MV-4-11 (cell line): ENCODE data around the gene SLC25A21.

Source experiments
- DNase-seq: peaks from one replicate; lab custom pipeline; 2025; lab: John Stamatoyannopoulos, UW

SLC25A21 gene

GRCh38 chr14:36661506-36662257 is 510.7 kb downstream of the SLC25A21 start, which contains the start of gene PAX9:
Gene PAX9, plus strand, starts transcription at chr14:36661860. Its CDS starts 230 bp downstream, at chr14:36662090.
- no peak for DNase-seq

DNA sequence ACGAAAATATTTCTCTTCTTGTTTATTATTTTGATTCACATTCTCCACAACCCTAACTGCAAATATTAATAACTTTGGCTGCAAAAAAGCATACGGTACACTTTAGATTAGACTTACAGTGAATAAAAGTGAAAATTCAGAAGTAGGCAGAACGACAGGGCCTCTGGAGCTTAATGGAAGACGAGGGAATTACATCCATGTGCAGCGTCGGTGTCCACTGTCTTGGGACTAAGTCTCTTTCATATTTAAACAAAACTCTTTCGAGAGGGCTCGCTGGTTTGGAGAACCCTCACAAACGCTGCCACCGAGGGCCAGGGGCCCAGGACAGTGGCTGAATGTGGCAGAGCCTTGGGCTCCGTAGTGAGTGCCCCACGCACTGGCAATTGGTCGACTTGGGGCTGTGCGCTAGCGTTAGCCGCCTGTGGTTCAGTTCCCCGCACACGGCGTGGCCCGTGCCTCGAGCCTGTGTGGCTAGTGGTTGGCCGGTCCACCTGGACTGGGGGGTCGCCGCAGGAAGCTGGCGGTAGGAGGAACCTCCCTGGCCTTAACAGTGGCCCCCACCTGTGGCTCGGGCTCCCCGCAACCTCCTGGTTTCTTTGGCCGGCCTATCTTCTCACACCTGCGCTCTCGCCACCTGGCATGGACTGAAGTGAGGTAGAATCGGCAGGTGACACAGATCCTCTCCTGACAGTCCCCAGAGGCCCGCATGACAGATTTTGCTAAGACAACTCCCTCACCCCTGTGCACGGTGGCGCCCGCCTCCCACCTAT is 511.5 kb downstream of the SLC25A21 start:
- no peak for DNase-seq

GRCh38 chr14:36659822-36660735 is 512.3 kb downstream of the SLC25A21 start:
- no peak for DNase-seq

- DNase-seq: no peak
These were observed 513.2 kb downstream of the SLC25A21 start for GRCh38 chr14:36659010-36659821.

DNA sequence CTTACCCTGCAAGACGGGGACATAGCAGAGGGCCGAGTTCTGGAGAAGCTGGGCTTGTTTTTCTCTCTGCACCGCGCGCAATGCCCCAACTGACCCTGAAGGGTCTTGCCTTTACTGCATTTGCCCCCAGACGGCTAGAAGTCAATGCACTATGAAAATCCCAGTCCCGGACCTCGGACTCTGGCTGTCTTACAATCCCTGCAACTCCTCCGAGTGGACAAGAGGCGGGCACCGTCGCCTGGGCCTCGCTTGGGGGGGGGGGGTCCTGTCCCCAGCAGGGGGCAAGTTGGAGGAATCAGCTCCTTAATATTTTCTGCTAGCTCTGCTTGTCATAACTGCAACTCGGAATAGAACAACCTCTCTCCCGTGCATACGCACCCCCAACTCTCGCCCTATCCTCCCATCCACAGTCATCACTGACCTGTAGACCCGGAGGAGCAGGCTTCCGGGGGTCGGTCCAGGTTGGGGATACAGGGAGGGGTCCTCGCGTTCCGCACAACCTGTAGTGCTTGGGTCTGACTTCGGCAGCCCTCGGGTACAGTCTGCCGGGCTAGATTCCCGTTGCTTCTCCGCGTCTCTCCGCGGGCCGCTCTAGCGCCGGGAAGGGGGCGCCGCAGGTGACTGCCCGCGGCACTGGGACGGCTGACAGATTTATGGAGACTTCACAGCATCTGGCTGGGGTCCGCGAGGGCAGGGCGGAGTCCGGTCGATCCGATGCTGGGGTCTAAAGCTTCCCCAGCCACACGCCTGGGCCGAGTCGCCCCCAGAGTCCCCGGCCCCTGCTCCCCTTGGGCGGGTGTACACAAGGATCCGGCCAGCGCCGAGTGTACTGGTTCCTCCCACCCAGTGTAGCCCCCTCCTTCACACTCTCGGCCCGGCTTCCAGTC is 514.0 kb downstream of the SLC25A21 start:
- DNase-seq: no peak

GRCh38 chr14:36657399-36658122 is 514.8 kb downstream of the SLC25A21 start:
- DNase-seq: no peak

DNA sequence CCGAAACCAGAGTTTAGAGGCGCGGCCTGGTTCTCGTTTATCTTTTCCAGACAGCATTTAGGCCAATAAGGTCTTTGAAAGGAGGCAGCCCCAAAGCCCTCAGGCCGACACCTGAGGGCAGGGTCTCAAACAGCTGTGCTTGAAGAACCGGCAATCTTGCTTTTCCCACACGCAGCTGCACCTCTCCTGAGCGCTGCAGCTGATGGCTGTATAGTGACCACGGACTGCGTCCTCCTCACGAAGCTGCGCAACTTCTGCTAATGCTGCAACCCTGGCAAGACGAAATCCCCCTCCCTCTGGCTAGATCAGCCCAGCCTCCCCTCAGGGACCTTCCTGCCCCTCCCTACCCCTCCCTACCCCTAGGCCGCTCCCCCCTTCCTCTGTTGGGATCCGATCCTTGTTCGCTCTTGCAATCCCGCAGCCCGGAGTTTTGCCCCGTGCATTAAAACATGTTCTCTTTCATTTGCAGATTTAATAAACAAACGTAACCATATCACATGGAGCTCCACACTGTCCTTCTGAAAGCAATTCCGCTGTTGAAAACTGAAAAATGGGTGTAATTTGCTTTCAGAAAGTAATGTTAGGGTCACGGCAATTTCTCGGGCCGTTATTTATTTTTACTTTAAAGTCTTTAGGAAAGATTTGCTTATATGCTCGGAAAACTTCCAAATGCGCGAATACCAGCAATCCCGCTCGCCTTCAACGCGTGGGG is 515.6 kb downstream of the SLC25A21 start:
- DNase-seq: no peak

DNA sequence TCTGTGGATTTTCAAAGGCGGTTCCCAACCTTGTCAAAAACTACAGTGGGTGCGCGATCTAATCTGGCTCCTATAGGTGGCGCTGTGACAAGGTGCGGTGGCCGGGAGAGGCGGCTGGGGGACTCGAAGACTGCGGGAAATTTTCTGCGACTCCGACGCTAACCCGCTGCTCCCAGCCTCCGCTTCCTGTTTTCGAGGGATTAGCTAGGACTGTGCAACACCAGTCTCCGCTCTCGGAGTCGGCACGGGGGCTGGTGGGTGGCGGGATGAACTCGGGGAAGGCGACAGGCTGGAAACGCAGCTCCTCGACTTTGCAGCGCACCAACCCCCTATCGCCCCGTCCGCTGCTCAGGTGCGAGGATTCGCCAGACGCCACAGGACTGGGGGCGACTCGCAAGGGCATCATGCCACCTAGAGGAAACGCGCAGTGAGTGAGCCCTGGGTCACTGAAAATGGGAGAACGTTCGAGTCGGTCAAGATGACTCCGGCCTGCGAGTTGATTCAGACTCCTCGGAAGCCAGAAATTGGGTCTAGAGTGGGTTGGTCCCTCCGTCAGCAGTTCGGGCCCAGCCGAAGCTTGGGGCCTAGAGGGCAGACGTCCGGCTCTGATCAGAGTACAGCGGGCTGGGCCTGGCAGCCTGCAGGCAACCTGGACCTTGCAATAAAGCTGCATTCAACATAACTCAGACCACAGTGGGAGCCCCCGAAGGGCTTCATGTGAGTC is 516.3 kb downstream of the SLC25A21 start:
- DNase-seq: peak; percentile 3

DNA sequence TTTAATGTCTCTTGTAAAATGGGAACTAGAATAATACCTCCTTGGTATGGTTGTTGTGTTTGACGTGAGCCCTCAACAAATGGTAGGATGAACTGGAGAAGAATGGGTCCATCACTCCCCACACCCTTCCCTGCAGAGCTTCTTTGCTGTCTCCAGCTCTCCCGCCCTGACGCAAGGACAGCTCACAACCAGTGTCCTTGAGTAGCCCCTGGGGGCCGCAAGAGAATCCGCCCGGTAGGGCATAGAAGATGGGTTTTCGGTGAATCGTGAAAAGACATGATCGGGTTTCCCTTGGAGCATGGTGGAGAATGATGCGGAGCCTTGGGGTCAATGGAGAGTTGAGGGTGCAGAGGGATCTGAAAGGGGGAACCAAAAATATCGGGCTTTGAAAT is 516.8 kb downstream of the SLC25A21 start:
- no peak for DNase-seq

- no peak for DNase-seq
These were observed 517.5 kb downstream of the SLC25A21 start for GRCh38 chr14:36654794-36655381.

GRCh38 chr14:36653962-36654793 is 518.2 kb downstream of the SLC25A21 start:
- DNase-seq: no peak

DNA sequence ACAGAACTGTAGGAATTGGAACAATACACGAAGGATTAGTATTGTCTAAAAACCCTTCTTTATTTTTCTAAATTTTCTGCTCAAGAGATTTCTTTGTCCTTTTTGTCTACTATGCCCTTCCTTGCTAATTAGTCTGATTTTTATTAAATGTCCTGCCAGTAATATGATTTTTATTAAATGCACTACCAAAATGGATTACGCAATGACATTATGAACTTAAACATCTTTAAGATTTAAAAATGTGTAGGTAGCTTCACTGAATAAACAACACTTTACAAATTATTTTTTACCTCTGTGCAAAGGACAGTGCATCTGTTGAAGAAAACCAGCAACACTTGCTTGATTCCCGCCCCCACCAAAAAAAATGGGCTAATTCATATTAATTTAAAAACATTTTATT is 519.0 kb downstream of the SLC25A21 start:
- DNase-seq: no peak

DNA sequence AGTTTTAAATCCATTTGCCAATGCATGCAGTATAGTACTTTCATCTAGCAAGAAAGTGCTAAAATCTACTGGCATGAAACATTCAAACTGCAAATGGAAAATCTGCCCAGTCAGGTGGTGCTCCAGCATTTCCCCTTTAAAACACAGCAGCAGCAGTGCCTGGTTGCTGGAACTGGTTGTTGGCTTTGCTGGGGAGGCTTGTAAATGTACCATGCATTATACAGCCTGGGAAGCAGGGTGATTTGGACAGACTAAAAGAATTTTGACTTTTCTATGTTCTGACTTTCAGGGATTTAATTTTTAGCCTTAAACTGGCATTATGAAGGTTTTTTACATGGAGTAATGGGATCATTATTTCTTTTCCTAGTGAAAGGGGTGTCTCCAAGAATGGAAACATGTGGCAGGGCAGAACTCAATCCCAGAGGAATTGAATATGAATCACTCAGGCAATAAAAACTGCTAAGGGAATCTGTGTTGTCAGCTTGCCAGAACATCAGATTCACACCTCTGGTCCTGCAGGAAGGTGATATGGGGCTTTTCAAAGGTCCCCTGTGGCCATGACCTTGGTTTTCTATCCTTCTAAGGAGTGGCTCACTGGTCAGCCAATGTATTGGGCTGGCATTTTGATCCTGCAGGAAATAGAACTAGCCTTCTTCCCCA is 519.7 kb downstream of the SLC25A21 start:
- DNase-seq: no peak

- DNase-seq: no peak
These were observed 522.3 kb downstream of the SLC25A21 start for GRCh38 chr14:36649872-36650650.
